ENCODE data around the gene TNIP1.

DNA sequence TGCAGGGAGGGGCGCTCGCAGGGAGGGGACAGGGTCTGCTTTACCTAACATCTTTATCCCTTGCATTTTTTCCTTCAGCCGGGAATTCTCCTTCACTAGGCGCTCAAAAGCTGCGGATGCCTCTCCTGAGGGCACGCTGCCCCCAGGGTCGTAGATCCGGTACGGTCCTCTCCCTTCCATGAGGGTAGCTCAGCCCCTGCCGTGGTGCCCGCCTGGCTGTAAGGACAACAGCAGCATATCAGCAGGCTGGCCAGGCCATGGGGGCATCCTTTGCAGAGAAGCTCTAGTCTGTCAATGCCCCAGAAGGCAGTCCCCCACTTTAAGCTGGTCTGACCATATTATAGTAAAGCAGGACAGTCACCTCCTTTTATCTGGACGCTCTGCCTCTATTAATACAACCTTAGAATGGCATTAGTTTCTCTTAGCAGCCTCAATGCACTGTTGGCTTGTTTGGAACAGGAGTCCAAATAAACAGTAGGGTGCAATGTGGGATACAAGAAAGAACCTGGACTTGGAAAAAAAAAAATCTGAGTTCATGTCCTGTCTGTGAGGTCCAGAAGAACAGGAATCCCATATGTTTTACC is 15.8 kb downstream of the TNIP1 start:
- TF ChIP-seq POLR2A (IDR thresholded peaks at IDR 0.05; ENCODE audit: low read length) (no peak), SMC3 (IDR thresholded peaks at IDR 0.05) (no peak), HOXB5 (CRISPR knock-in tag; IDR thresholded peaks at IDR 0.05) (no peak), HOXB13 (CRISPR knock-in tag; IDR thresholded peaks at IDR 0.05; ENCODE audit: low read depth) (no peak)
- TF ChIP-seq, protein P1, sequence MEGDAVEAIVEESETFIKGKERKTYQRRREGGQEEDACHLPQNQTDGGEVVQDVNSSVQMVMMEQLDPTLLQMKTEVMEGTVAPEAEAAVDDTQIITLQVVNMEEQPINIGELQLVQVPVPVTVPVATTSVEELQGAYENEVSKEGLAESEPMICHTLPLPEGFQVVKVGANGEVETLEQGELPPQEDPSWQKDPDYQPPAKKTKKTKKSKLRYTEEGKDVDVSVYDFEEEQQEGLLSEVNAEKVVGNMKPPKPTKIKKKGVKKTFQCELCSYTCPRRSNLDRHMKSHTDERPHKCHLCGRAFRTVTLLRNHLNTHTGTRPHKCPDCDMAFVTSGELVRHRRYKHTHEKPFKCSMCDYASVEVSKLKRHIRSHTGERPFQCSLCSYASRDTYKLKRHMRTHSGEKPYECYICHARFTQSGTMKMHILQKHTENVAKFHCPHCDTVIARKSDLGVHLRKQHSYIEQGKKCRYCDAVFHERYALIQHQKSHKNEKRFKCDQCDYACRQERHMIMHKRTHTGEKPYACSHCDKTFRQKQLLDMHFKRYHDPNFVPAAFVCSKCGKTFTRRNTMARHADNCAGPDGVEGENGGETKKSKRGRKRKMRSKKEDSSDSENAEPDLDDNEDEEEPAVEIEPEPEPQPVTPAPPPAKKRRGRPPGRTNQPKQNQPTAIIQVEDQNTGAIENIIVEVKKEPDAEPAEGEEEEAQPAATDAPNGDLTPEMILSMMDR (IDR thresholded peaks at IDR 0.05) = no peak
- TF ChIP-seq, protein P2, sequence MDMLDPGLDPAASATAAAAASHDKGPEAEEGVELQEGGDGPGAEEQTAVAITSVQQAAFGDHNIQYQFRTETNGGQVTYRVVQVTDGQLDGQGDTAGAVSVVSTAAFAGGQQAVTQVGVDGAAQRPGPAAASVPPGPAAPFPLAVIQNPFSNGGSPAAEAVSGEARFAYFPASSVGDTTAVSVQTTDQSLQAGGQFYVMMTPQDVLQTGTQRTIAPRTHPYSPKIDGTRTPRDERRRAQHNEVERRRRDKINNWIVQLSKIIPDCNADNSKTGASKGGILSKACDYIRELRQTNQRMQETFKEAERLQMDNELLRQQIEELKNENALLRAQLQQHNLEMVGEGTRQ (IDR thresholded peaks at IDR 0.05) = no peak

Data from A549 (cell line).